ENCODE results near the gene FBXW11.
"Not testable (repeated sequence)": the region's sequence is repeated elsewhere in the genome, so short reads cannot be mapped to it uniquely, and the experiment has no call there.

FBXW11 gene

DNA sequence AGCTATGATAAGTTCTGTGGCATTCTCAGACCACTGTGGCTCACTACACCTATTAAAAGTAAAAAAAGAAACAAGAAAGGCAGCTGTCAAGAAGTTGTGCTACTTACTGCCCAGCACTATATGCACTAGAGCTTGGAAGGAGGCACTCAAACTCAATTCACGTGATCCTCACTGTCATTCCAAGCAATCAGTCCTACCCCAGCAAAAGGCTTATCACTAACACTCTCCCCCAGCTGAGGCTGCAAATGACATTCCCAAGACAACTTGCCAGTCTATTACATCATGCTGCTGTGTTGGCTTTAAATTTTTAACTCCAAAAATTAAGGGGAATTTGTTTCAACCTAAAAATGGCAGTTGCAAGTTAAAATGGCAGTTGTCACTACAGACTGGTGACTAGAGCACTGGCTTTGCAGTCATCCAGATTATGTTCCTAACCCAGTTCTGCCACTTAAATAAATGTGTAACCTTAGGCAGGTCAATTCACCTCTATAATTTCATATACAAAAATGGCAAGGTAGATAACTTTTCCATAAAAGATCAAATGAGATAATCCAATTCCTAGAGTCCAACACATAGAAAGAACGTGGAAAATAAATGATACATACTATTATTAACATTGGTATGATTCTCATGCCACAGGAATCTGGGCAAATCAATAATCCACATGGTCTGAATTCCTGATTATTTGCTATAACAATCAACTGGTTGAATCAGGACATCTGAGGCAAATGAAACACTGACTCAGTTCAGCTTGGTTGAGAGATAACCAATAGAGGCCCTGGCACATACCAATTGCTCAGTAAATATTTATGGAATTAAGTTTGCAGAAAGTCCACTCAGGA lies 52.4 kb downstream of the FBXW11 start:
- Mint-ChIP-seq H3K4me1 (ENCODE audit: low read depth in 2 of 2) (peaks cover 31 to 46% of the 10 kb centered on the region in 2 donors), H3K27ac (peak overlapping the region; percentile 13 to 49), H3K4me3 (no peak overlapping the region), H3K27me3 (no peaks in the 10 kb centered on the region), H3K9me3 (no peaks in the 10 kb centered on the region), H3K36me3 (ENCODE audit: insufficient read depth) (peaks cover 5% of the 10 kb centered on the region)
- ATAC-seq (replicated peaks) (no peak), DNase-seq (no peak)

DNA sequence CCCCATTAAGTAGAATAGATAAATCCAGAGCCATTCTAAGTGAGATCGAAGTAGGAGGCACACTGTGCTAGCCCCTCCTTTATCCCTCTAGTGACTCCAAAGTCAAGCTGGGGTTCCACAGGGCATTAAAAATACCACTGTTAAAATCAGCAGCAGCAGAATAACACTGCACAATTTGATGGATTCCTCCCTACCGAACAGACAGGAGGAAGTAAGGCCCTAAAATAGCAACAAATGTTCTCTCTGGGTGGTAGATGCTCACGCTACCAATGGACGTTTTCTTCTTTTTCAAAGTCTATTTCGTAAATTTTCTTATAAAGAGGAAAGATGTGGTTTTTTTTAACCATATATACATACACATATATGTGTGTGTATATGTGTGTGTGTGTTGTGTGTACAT lies 54.4 kb downstream of the FBXW11 start:
- DNase-seq (no peak), ATAC-seq (replicated peaks) (no peak)
- Mint-ChIP-seq H3K36me3 (ENCODE audit: insufficient read depth) (peaks cover 5% of the 10 kb centered on the region), H3K27me3 (no peaks in the 10 kb centered on the region), H3K4me1 (ENCODE audit: low read depth in 2 of 2) (peaks cover 17 to 30% of the 10 kb centered on the region in 2 donors), H3K27ac (no peak overlapping the region), H3K9me3 (no peaks in the 10 kb centered on the region), H3K4me3 (no peak overlapping the region)

DNA sequence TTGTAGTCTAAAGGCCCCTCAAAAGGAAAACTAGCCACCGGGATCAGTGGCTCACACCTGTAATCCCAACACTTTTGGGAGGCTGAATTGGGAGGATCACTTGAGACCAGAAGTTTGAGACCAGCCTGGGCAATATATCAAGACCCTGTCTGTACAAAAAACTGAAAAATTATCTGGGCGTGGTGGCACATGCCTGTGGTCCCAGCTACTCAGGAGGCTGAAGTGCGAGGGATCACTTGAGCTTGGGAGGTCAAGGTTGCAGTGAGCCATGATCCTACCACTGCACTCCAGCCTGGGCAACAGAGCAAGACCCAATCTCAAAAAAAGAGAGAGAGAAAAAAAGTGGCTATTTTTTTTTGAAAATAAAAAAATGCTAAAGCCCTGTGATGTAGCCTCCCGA lies 55.2 kb downstream of the FBXW11 start:
- Mint-ChIP-seq H3K4me3 (no peak overlapping the region), H3K27ac (no peak overlapping the region), H3K27me3 (no peaks in the 10 kb centered on the region), H3K4me1 (ENCODE audit: low read depth in 2 of 2) (peaks cover 13 to 27% of the 10 kb centered on the region in 2 donors), H3K9me3 (no peaks in the 10 kb centered on the region), H3K36me3 (ENCODE audit: insufficient read depth) (peaks cover 4% of the 10 kb centered on the region)
- ATAC-seq (replicated peaks) (no peak), DNase-seq (no peak)

DNA sequence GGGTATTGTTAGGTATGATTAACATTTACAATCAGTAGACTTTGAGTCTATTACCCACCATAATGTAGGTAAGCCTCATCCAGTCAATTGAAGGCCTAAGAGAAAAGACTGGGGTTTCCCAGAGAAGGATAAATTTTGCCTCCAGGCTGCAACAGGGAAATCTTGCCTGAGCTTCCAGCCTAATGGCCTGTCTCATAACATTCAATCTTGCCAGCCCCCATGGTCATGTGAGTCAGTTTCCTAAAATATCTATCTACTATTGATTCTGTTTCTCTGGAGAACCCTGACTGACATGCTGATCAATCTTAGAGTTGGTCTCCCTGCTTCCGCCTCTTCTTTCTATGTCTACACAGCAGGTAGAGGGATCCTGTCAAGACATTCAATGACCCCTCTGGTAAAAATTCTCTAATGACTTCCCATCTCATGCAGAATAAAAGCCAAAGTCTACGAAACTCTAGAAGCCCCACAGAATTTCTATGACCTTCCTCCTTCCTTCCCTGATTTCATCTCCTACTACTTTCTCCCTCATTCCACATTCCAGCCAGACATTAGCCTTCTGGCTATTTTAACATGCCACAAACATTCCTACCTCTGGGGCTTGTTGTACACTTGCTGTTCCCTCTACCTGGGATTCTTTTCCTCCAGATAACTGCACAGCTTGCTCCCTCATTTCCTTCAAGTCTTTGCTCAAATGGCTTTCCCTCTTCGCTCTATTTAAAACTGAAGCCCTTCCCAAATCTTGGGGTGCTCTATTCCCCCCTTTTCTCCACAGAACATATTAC lies 60.2 kb downstream of the FBXW11 start:
- no peaks in the 10 kb centered on the region for H3K27me3 Mint-ChIP-seq
- no peaks in the 10 kb centered on the region for H3K9me3 Mint-ChIP-seq
- peaks cover 4% of the 10 kb centered on the region for H3K36me3 Mint-ChIP-seq (ENCODE audit: insufficient read depth)
- ATAC-seq (replicated peaks), result no peak
- peaks cover 24 to 42% of the 10 kb centered on the region in 2 donors for H3K4me1 Mint-ChIP-seq (ENCODE audit: low read depth in 2 of 2)
- DNase-seq, result no peak
- H3K27ac Mint-ChIP-seq, result peak overlapping the region in 1 of 2 donors; percentile 5
- H3K4me3 Mint-ChIP-seq, result no peak overlapping the region

DNA sequence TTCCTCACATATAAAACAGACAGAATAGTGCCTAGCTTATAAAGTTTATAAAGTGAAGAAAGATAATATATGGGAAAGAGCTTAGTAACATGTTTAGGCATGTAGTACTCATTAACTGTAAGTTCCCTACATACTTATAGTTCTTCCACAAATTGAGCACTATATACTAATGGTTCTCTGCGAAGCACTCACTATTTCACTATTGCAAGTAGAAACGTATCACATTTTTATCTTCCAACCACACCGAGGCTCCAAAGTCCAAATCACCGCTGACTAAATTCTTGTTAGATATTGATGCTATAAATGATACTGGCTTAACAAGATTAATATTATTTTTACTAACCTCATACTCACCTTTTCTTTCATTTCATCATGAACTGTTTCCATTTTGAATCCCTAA lies 61.0 kb downstream of the FBXW11 start:
- Mint-ChIP-seq H3K27me3 (no peaks in the 10 kb centered on the region), H3K4me3 (no peak overlapping the region), H3K36me3 (ENCODE audit: insufficient read depth) (peaks cover 4% of the 10 kb centered on the region), H3K4me1 (ENCODE audit: low read depth in 2 of 2) (peaks cover 27 to 47% of the 10 kb centered on the region in 2 donors), H3K27ac (no peak overlapping the region), H3K9me3 (no peaks in the 10 kb centered on the region)
- ATAC-seq (replicated peaks) (no peak), DNase-seq (no peak)

DNA sequence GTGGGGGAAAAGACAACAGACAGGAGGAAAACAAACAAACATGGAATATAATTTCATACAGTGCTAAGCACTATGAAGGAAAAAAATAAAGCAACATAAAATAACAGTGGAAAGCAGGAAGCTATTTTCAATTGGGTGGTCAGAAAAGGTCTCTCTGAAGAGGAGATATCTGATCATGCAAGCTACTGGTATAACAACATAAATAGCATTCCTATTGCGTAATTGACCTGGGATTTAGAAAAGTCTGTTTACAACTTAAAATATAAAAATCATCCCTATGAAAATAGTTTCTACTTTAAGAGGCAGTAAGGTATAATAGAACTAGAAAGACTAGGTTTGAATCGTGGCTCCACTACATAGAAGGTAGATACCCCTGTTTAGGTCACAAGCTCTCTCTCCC lies 61.4 kb downstream of the FBXW11 start:
- no peak overlapping the region for H3K4me3 Mint-ChIP-seq
- DNase-seq (no peak), ATAC-seq (replicated peaks) (no peak)
- peak overlapping the region in 1 of 2 donors; percentile 13 for H3K27ac Mint-ChIP-seq
- no peaks in the 10 kb centered on the region for H3K9me3 Mint-ChIP-seq
- H3K27me3 Mint-ChIP-seq, result no peaks in the 10 kb centered on the region
- H3K36me3 Mint-ChIP-seq (ENCODE audit: insufficient read depth), result peaks cover 4% of the 10 kb centered on the region
- H3K4me1 Mint-ChIP-seq (ENCODE audit: low read depth in 2 of 2), result peaks cover 30 to 52% of the 10 kb centered on the region in 2 donors

- peak; percentile 75 for ATAC-seq (replicated peaks)
- not testable (repeated sequence) for H3K36me3 Mint-ChIP-seq (ENCODE audit: insufficient read depth); H3K27me3 Mint-ChIP-seq; H3K9me3 Mint-ChIP-seq; DNase-seq
- Mint-ChIP-seq H3K4me1 (ENCODE audit: low read depth in 2 of 2) (peaks cover 30 to 57% of the 10 kb centered on the region in 2 donors), H3K4me3 (peak overlapping the region in 1 of 2 donors; percentile 52), H3K27ac (peak overlapping the region; percentile 78 to 80)
Observed at GRCh38 chr5:171942112-171942516, 64.3 kb downstream of the FBXW11 start.

GRCh38 chr5:171941675-171942074 lies 64.8 kb downstream of the FBXW11 start:
- peak; percentile 11 for ATAC-seq (replicated peaks)
- not testable (repeated sequence) for H3K27me3 Mint-ChIP-seq; H3K36me3 Mint-ChIP-seq (ENCODE audit: insufficient read depth); H3K4me3 Mint-ChIP-seq; H3K9me3 Mint-ChIP-seq; DNase-seq; H3K27ac Mint-ChIP-seq
- peaks cover 30 to 56% of the 10 kb centered on the region in 2 donors for H3K4me1 Mint-ChIP-seq (ENCODE audit: low read depth in 2 of 2)

GRCh38 chr5:171941275-171941674 lies 65.2 kb downstream of the FBXW11 start:
- DNase-seq; H3K27me3 Mint-ChIP-seq; H3K9me3 Mint-ChIP-seq; H3K36me3 Mint-ChIP-seq (ENCODE audit: insufficient read depth): not testable (repeated sequence)
- Mint-ChIP-seq H3K4me1 (ENCODE audit: low read depth in 2 of 2) (peaks cover 27 to 56% of the 10 kb centered on the region in 2 donors), H3K27ac (peak overlapping the region in 1 of 2 donors; percentile 18), H3K4me3 (peak overlapping the region in 1 of 2 donors; percentile 47)
- ATAC-seq (replicated peaks), result peak; percentile 53

- no peak for DNase-seq
Observed at GRCh38 chr5:171939951-171940350, 66.5 kb downstream of the FBXW11 start.

GRCh38 chr5:171938358-171938757 lies 68.1 kb downstream of the FBXW11 start:
- DNase-seq (no peak), ATAC-seq (replicated peaks) (no peak)
- Mint-ChIP-seq H3K9me3 (no peaks in the 10 kb centered on the region), H3K27me3 (no peaks in the 10 kb centered on the region), H3K27ac (peak overlapping the region in 1 of 2 donors; percentile 27), H3K4me1 (ENCODE audit: low read depth in 2 of 2) (peaks cover 15 to 44% of the 10 kb centered on the region in 2 donors), H3K4me3 (no peak overlapping the region), H3K36me3 (ENCODE audit: insufficient read depth) (no peaks in the 10 kb centered on the region)

More at GRCh38 chr5:171939951-171940350, 66.5 kb downstream of the FBXW11 start:
- peak overlapping the region; percentile 11 to 27 for H3K27ac Mint-ChIP-seq
- no peaks in the 10 kb centered on the region for H3K9me3 Mint-ChIP-seq
- H3K27me3 Mint-ChIP-seq, result no peaks in the 10 kb centered on the region
- H3K36me3 Mint-ChIP-seq (ENCODE audit: insufficient read depth), result no peaks in the 10 kb centered on the region
- H3K4me1 Mint-ChIP-seq (ENCODE audit: low read depth in 2 of 2), result peaks cover 20 to 46% of the 10 kb centered on the region in 2 donors
- no peak for ATAC-seq (replicated peaks)
- no peak overlapping the region for H3K4me3 Mint-ChIP-seq

- H3K4me1 Mint-ChIP-seq (ENCODE audit: low read depth in 2 of 2), result peaks cover 7 to 40% of the 10 kb centered on the region in 2 donors
- no peak for DNase-seq
- H3K27me3 Mint-ChIP-seq, result no peaks in the 10 kb centered on the region
- no peaks in the 10 kb centered on the region for H3K36me3 Mint-ChIP-seq (ENCODE audit: insufficient read depth)
- no peak overlapping the region for H3K27ac Mint-ChIP-seq
- H3K4me3 Mint-ChIP-seq, result no peak overlapping the region
- no peaks in the 10 kb centered on the region for H3K9me3 Mint-ChIP-seq
- ATAC-seq (replicated peaks), result no peak
Observed at GRCh38 chr5:171937351-171937750, 69.1 kb downstream of the FBXW11 start.

DNA sequence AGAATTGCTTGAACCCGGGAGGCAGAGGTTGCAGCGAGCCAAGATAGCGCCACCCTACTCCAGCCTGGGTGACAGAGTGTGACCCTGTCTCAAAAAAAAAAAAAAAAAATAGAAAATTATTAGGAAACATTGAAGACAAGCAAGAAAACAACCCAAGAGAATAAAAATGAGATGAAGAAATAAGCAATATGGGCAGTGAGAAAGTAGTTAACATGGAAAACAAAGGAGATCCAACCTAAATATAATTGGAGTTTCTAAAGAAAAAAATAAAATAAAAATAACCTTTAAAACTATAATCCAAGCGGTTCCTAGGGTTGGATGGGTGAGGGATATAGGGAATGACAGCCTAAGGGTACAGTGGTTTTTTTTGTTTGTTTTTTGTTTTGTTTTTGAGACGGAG lies 71.9 kb downstream of the FBXW11 start:
- no peak overlapping the region for H3K4me3 Mint-ChIP-seq
- DNase-seq (no peak), ATAC-seq (replicated peaks) (no peak)
- H3K27me3 Mint-ChIP-seq, result no peaks in the 10 kb centered on the region
- no peak overlapping the region for H3K27ac Mint-ChIP-seq
- peaks cover 7% of the 10 kb centered on the region for H3K36me3 Mint-ChIP-seq (ENCODE audit: insufficient read depth)
- no peaks in the 10 kb centered on the region for H3K9me3 Mint-ChIP-seq
- peaks cover 14 to 48% of the 10 kb centered on the region in 2 donors for H3K4me1 Mint-ChIP-seq (ENCODE audit: low read depth in 2 of 2)

Data from effector memory CD8-positive, alpha-beta T cell (primary cell).